Endothelial cell of umbilical vein (primary cell): ENCODE results near the gene PPP5C. TPM values are rescaled to one million over a fixed set of nuclear protein-coding genes. Genes with fewer than 3 reads are reported as not detected.
A peak's percentile ranks its signal among the peaks of the same experiment; 100 is the strongest.

Source experiments
- BruUV-seq: library from RNA; stranded (reverse); fragments of 400-500 nt; replicated peaks from 2 replicates; lab custom pipeline; 2021; lab: Mats Ljungman, UMichigan
- CTCF ChIA-PET: fragments of 300-600, 350-600 bp; sonication (Branson Sonifier 250); formaldehyde crosslinking; loops from one replicate; lab custom pipeline; 2021; ENCODE audit warnings: antibody characterized with exemption, inconsistent platforms; lab: Charles Lee
- POLR2A ChIA-PET: fragments of 300-600, 350-600 bp; sonication (Branson Sonifier 250); formaldehyde crosslinking; loops from one replicate; lab custom pipeline; 2021; ENCODE audit warnings: antibody characterized with exemption, inconsistent platforms; lab: Charles Lee
- DNase-seq: peaks from one replicate; pipeline ENCODE4 v3.0.0-alpha.2; 2011; ENCODE audit warnings: low read depth, low spot score
- FAIRE-seq: peaks from 2 replicates; lab custom pipeline; 2011; peaks lifted over from hg19 to GRCh38; lab: Jason Lieb, UNC
- H2AFZ ChIP-seq: 2 replicates; pipeline ENCODE4 v1.6.0; 2012; ENCODE audit warnings: low read depth, low read length, control low read depth, inconsistent platforms
- H3K27ac ChIP-seq: 2 replicates; pipeline ENCODE4 v1.5.1; 2011; ENCODE audit warnings: low read depth, mild to moderate bottlenecking, control low read depth, low read length, moderate library complexity; ENCODE audit not compliant: insufficient read depth
- H3K27me3 ChIP-seq, 2 experiments: 2 replicates each; pipeline versions ENCODE4 v1.6.0 to v1.6.1; 2011; ENCODE audit warnings: low read length in 2 of 2, mixed read lengths in 1 of 2; ENCODE audit not compliant: control insufficient read depth in 2 of 2, insufficient read depth in 2 of 2
- H3K36me3 ChIP-seq, 2 experiments: 2 replicates in 1 of 2; 3 replicates in 1 of 2; pipeline ENCODE4 v1.5.1; 2011; ENCODE audit warnings: low read length in 2 of 2, mild to moderate bottlenecking in 1 of 2, moderate library complexity in 1 of 2; ENCODE audit not compliant: control insufficient read depth in 2 of 2, insufficient read depth in 2 of 2; ENCODE audit errors: extremely low read depth in 1 of 2
- H3K4me1 ChIP-seq: 3 replicates; pipeline ENCODE4 v1.5.1; 2011; ENCODE audit warnings: mild to moderate bottlenecking, low read length; ENCODE audit not compliant: control insufficient read depth, insufficient read depth; ENCODE audit errors: extremely low read depth
- H3K4me2 ChIP-seq: 2 replicates; pipeline ENCODE4 v1.6.1; 2011; ENCODE audit warnings: low read length, control low read depth, mixed read lengths; ENCODE audit not compliant: insufficient read depth
- H3K4me3 ChIP-seq, 3 experiments: fragments of 200-600 bp in 1 of 3; sonication (generic), shearing (Covaris generic) in 1 of 3; replicated peaks in 1 of 3; 2 replicates each; pipeline ENCODE4 v1.5.1; 2011 to 2016; ENCODE audit warnings: control low read depth in 3 of 3, low read length in 3 of 3, mild to moderate bottlenecking in 2 of 3, inconsistent platforms in 1 of 3, low read depth in 1 of 3, moderate library complexity in 1 of 3; ENCODE audit not compliant: insufficient read depth in 1 of 3
- H3K79me2 ChIP-seq: 2 replicates; pipeline ENCODE4 v1.6.0; 2012; ENCODE audit warnings: low read length, inconsistent platforms; ENCODE audit not compliant: control insufficient read depth, insufficient read depth
- H3K9ac ChIP-seq: replicated peaks from 2 replicates; pipeline ENCODE3; 2011; ENCODE audit warnings: low read length, control low read depth; ENCODE audit not compliant: insufficient read depth; ENCODE audit errors: extremely low read depth
- H3K9me1 ChIP-seq: replicated peaks from 3 replicates; pipeline ENCODE4 v1.6.0; 2011; ENCODE audit warnings: mild to moderate bottlenecking, low read length; ENCODE audit not compliant: control insufficient read depth, insufficient read depth; ENCODE audit errors: extremely low read depth
- H3K9me3 ChIP-seq: replicated peaks from 2 replicates; pipeline ENCODE4 v1.5.1; 2012; ENCODE audit warnings: low read length, inconsistent platforms; ENCODE audit not compliant: control insufficient read depth, insufficient read depth
- H4K20me1 ChIP-seq: replicated peaks from 2 replicates; pipeline ENCODE3; 2011; ENCODE audit warnings: mild to moderate bottlenecking, low read length; ENCODE audit not compliant: control insufficient read depth, insufficient read depth; ENCODE audit errors: extremely low read depth
- EZH2 ChIP-seq: IDR thresholded peaks from 2 replicates; pipeline ENCODE4 v1.6.1; 2012; ENCODE audit warnings: borderline replicate concordance, low read depth, mild to moderate bottlenecking, moderate library complexity, low read length, inconsistent platforms; ENCODE audit not compliant: severe bottlenecking
- FOS ChIP-seq: IDR thresholded peaks from 2 replicates; pipeline ENCODE4 v1.6.1; 2011; ENCODE audit warnings: mild to moderate bottlenecking, low read length, moderate library complexity, borderline replicate concordance; ENCODE audit not compliant: insufficient read depth
- JUN ChIP-seq: IDR thresholded peaks from 2 replicates; pipeline ENCODE4 v1.6.1; 2011; ENCODE audit warnings: borderline replicate concordance, low read depth; ENCODE audit not compliant: insufficient read length, insufficient read depth
- MYC ChIP-seq: IDR thresholded peaks from one replicate; pipeline ENCODE4 v1.6.1; 2011; ENCODE audit warnings: mild to moderate bottlenecking, low read depth, low read length
- POLR2A ChIP-seq: IDR thresholded peaks from 2 replicates; pipeline ENCODE4 v1.6.1; 2012; ENCODE audit warnings: low read depth, mild to moderate bottlenecking, control low read depth, low read length
- POLR2AphosphoS5 ChIP-seq: IDR thresholded peaks from 2 replicates; pipeline ENCODE4 v1.6.1; 2012; ENCODE audit warnings: low read depth, mild to moderate bottlenecking, control low read depth, low read length, moderate library complexity; ENCODE audit not compliant: insufficient read depth
- dilution Hi-C: fragments of 300-500 bp; cut with MboI; formaldehyde crosslinking; loops from one replicate; pipeline ENCODE4 v1.15.0; 2019; ENCODE audit warnings: low sequenced_read_pairs; ENCODE audit not compliant: extremely low pct_ligation_motif_present
- intact Hi-C: fragments of 100-400 bp; cut with micrococcal nuclease; formaldehyde crosslinking; loops from one replicate; pipeline ENCODE4 v1.10.0; 2022
- polyA plus RNA-seq, 4 experiments: library from polyadenylated mRNA; depleted of rRNA in 3 of 4; stranded (reverse) in 3 of 4; unstranded in 1 of 4; fragments of >200 nt; gene quantifications; 2 replicates each; pipeline versions ENCODE4 v1.2.1 to v1.2.3, GENCODE V29; 2011 to 2012; ENCODE audit warnings: missing spikeins in 1 of 4
- total RNA-seq: library from RNA; stranded (reverse); gene quantifications from 2 replicates; pipeline ENCODE4 v1.2.3, GENCODE V29; 2021
- TF ChIP-seq, protein P1 (sequence below), 2 donors: IDR thresholded peaks; 1 replicate in 1 of 2; 2 replicates in 1 of 2; pipeline ENCODE4 v1.5.1; 2011; ENCODE audit warnings: low read length in 2 of 2, mild to moderate bottlenecking in 2 of 2, moderate library complexity in 2 of 2, control low read depth in 1 of 2, inconsistent platforms in 1 of 2, low read depth in 1 of 2; ENCODE audit not compliant: insufficient read depth in 1 of 2; ENCODE audit errors: extremely low read depth in 1 of 2
- TF ChIP-seq, protein P2 (sequence below): IDR thresholded peaks from 2 replicates; pipeline ENCODE4 v1.6.1; 2011; ENCODE audit not compliant: insufficient read depth, insufficient read length

Gene PPP5C
- total and polyA plus RNA-seq, 2 donors (not counting 3 experiments of a cell fraction or from before 2014, with no cell fraction given) = 114 to 172 TPM

DNA sequence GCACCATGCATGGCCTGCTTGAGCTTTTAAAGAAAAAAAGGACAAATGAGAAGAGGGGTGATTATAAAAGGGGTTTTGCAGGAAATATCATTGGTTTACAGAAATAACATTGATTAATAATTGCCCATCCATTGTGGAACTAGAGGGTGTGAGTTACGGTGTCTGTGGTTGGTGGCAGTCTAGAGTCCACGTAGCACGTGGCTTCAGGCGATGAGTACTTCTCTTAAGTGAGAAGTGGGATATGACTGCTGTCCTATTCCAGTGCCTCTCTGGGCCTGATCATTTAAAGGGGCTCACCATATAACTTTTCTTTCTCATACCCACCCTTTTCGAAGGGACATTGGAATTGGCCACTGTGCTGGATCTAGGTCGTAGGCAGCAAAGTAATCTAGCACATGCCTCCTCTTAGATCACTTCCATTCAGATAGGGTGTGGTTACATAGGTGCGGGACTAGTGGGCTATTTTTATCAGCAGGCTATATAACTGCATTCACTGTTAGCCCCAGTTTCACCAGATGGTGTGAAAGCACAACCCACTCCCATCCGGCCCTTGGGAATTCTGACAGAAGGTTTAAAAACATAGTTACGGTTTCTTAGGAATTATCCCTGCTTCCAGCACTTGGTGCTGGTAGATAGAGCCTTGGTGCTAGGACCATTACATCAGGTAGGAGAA lies 19.9 kb downstream of the PPP5C start:
- H3K27me3 ChIP-seq = no peaks in the 10 kb centered on the region
- H3K4me3 ChIP-seq = no peak overlapping the region
- H2AFZ ChIP-seq = no peak overlapping the region
- intact Hi-C loops (no loop called here), dilution Hi-C loops (no loop called here)
- H3K9me1 ChIP-seq = no peaks in the 10 kb centered on the region
- H3K4me2 ChIP-seq = no peak overlapping the region
- BruUV-seq = no TSS peak
- CTCF ChIA-PET = interaction anchor here (1.0 kb wide), 1 partner anchor 86 kb away, joined by 3 read pairs; no protein-coding TSS in a partner anchor
- H3K4me1 ChIP-seq = peaks cover 8% of the 10 kb centered on the region
- H3K27ac ChIP-seq = no peak overlapping the region
- H4K20me1 ChIP-seq = no peaks in the 10 kb centered on the region
- no peak for DNase-seq
- POLR2A ChIA-PET = no interaction called here
- TF ChIP-seq POLR2AphosphoS5 = no peak
- TF ChIP-seq EZH2 = no peak
- TF ChIP-seq, protein P1, sequence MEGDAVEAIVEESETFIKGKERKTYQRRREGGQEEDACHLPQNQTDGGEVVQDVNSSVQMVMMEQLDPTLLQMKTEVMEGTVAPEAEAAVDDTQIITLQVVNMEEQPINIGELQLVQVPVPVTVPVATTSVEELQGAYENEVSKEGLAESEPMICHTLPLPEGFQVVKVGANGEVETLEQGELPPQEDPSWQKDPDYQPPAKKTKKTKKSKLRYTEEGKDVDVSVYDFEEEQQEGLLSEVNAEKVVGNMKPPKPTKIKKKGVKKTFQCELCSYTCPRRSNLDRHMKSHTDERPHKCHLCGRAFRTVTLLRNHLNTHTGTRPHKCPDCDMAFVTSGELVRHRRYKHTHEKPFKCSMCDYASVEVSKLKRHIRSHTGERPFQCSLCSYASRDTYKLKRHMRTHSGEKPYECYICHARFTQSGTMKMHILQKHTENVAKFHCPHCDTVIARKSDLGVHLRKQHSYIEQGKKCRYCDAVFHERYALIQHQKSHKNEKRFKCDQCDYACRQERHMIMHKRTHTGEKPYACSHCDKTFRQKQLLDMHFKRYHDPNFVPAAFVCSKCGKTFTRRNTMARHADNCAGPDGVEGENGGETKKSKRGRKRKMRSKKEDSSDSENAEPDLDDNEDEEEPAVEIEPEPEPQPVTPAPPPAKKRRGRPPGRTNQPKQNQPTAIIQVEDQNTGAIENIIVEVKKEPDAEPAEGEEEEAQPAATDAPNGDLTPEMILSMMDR (IDR thresholded peaks at IDR 0.05; ENCODE audit: extremely low read depth in 1 of 2, insufficient read depth in 1 of 2, low read depth in 1 of 2, low read length in 2 of 2) = no peak
- TF ChIP-seq MYC = no peak
- no peak for TF ChIP-seq FOS
- TF ChIP-seq JUN = no peak
- TF ChIP-seq, protein P2, sequence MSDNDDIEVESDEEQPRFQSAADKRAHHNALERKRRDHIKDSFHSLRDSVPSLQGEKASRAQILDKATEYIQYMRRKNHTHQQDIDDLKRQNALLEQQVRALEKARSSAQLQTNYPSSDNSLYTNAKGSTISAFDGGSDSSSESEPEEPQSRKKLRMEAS = no peak
- peak; percentile 11 for TF ChIP-seq POLR2A
- H3K9me3 ChIP-seq = no peaks in the 10 kb centered on the region
- peaks cover 57% of the 10 kb centered on the region for H3K79me2 ChIP-seq
- peaks cover 11 to 15% of the 10 kb centered on the region in 2 experiments for H3K36me3 ChIP-seq
- FAIRE-seq = no peak
- no peak overlapping the region for H3K9ac ChIP-seq
